GM18507 (cell line): ENCODE results near the gene CEBPG.

Experiments used
- DNase-seq: peaks from one replicate; pipeline ENCODE4 v3.0.0; 2011; ENCODE audit warnings: low read depth; ENCODE audit not compliant: insufficient read length; ENCODE audit errors: extremely low spot score
- FAIRE-seq: peaks from 2 replicates; lab custom pipeline; 2011; peaks lifted over from hg19 to GRCh38; lab: Jason Lieb, UNC

The CEBPG gene

GRCh38 chr19:33430674-33431277, 57.3 kb downstream of the CEBPG start:
- peak; percentile 75 for FAIRE-seq
- DNase-seq, result peak; percentile 54

GRCh38 chr19:33432015-33432414, 58.5 kb downstream of the CEBPG start:
- no peak for DNase-seq
- no peak for FAIRE-seq
